Left lobe of liver (tissue), 2 donors: ENCODE data around the gene NUDT7. TPM values are rescaled to one million over a fixed set of nuclear protein-coding genes. Genes with fewer than 3 reads are reported as not detected.

Source experiments
- ATAC-seq: fragments of 200-7000 bp; cut with Tn5 transposase; one replicate; pipeline ENCODE4 v1.9.1; 2020; ENCODE audit warnings: mild to moderate bottlenecking, moderate library complexity
- DNase-seq: peaks from one replicate; pipeline ENCODE4 v3.0.0-alpha.2; 2020; ENCODE audit warnings: low spot score
- total RNA-seq: library from RNA; stranded (reverse); gene quantifications from one replicate; pipeline ENCODE4 v1.2.1, GENCODE V29; 2021
- donor health status: DM: no; HTN: no; CAD: no; lungs with moderate emphysema.
- donor health status: DM: no; HTN: yes; CAD: no.

Gene NUDT7
- total RNA-seq, 1 donor from 2014 or later, result 24.2 TPM

DNA sequence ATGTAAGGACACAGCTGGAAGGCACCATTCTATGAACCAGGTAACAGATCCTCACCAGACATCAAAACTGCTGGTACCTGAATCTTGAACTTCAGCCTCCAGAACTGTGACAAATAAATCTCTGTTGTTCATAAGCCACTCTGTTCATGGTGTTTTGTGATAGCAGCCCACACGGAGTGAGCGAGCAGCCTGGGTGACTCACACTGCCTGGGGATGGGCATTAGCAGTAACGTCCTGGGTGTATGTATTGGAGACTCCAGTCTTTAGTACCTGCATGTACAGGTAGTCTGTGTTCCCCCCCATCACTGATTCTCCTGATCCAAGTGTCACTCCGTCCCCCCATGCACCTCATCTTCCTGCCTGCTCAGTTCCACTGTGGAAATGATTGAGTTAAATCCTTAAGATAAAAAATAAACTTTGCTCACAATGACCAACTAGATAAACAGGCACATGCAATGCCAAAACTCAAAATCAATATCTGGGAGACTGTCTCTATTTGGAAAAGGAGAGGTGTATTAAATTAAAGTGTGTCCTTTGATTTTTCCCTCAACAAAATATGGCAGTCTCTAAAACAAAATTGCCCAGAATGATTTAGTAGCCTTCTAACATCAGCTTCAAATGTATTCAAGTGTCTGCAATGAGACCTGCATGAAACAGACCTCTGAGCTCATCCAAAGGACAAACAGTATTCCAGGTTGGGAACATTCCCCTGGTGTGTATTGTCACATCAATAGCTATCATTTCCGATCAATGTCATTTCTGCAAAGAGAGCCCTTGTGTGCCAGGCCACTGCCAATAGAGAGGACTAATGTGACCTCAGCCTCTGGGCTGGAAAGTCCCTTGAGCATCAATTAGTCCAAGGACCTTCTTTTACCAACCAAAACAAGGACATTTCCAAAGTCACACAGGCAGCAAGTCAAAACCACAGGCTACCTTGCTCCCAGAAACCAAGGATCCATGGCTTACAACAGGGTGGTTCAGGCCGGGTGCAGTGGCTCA, 53.9 kb downstream of the NUDT7 start:
- peak; percentile 87 for ATAC-seq

DNA sequence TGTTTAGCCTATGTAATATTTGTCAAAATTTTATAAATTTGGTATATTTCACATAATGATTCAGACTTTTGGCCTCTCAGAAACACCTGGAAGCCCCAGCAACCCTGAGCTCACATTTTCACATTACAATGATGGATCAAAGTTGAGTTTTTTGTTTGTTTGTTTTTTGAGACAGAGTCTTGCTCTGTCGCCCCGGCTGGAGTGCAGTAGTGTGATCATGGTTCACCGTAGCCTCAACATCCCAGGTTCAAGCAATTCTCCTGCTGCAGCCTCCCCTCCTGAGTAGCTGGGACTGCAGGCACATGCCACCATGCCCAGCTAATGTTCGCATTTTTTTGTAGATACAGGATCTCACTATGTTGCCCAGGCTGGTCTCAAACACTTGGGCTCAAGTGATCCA, 55.4 kb downstream of the NUDT7 start:
- peak; percentile 10 for ATAC-seq
- DNase-seq, result no peak

More for the DNA sequence above, 53.9 kb downstream of the NUDT7 start:
- peak; percentile 83 for DNase-seq

- no peak for DNase-seq
- ATAC-seq, result no peak
These were observed 58.1 kb downstream of the NUDT7 start for GRCh38 chr16:77780378-77780837.

DNA sequence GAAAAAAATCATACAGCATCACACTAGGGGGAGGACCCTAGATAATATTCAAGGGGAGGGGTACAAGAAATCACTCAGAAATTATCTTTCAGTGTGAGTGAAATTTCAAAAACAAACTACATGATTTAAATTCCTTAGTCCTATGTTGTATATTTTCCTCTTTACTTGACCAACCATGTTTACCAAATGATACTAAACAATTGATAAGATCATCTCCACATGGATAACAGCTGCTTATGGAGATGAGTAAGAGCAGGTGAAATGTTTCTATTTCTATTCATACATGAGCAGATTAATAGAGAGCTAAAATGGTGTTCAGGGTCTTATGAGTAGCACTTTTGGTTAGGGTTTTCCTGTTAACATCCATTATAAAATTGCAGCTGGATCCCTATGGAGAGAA, 58.8 kb downstream of the NUDT7 start:
- ATAC-seq (no peak), DNase-seq (no peak)

GRCh38 chr16:77782694-77783093, 60.4 kb downstream of the NUDT7 start:
- DNase-seq (no peak), ATAC-seq (peak; percentile 95)

DNA sequence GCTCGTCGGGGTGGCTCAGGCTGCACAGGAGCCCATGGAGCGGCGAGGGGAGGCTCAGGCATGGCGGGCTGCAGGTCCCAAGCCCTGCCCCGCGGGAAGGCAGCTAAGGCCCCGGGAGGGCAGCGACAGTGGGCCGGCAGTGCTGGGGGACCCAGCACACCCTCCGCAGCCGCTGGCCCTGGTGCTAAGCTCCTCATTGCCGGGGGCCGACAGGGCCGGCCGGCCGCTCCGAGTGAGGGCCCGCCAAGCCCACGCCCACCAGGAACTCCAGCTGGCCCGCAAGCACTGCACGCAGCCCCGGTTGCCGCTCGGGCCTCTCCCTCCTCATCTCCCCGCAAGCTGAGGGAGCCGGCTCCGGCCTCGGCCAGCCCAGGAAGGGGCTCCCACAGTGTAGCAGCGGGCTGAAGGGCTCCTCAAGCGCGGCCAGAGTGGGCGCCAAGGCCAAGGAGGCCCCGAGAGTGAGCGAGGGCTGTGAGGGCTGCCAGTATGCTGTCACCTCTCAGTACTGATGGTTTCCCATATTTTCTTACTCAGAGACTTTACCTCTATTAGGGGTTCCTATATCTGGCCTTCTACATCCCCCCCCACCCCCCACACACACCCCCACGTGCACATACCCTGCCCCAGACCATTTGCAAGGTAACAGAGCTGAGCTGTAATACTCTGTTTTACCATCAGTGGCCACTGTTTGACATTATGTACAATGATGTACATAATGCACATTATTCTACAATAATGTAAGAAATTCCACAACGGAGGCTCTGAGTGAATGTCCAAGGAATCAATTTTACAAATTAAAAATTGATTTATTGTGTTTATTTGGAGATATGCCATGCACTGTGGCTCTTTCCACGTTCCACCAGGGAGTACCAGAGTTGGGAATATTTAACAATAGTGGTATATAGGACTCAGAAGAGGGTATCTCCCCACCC, 62.4 kb downstream of the NUDT7 start:
- no peak for DNase-seq
- peak; percentile 29 for ATAC-seq

- no peak for ATAC-seq
- DNase-seq, result no peak
These were observed 63.1 kb downstream of the NUDT7 start for GRCh38 chr16:77785373-77785764.

DNA sequence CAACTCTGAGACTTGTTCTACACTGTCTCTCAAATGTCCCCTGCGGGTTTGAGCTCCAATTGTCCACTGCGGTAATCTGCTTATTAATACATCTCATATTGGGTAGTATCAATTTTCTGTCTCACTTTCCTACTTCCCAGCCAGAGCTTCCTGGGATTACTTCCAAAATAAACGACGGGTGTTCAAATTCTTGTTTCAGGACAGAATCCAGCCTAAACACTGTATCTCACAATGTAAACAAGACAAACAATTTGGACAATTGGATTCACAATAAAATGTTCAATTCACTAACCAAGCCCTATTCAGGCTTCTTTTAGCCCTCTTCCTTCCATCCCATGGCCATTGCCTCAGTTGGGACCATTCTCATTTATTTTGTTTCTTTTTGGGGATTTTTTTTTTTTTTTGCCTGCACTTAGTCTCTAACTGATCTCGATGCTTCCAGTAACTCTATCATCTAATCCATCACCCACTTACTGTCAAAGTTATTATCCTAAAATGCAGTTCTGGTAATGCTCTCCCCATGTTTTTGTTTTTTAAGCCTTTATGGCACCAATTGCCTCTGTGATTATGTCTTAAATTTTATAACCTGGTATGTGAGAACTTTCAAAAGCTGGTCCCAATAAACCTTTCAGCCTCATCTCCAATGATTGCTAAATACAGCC, 64.0 kb downstream of the NUDT7 start:
- DNase-seq, result no peak
- no peak for ATAC-seq

GRCh38 chr16:77787452-77787851, 65.1 kb downstream of the NUDT7 start:
- DNase-seq (no peak), ATAC-seq (no peak)

DNA sequence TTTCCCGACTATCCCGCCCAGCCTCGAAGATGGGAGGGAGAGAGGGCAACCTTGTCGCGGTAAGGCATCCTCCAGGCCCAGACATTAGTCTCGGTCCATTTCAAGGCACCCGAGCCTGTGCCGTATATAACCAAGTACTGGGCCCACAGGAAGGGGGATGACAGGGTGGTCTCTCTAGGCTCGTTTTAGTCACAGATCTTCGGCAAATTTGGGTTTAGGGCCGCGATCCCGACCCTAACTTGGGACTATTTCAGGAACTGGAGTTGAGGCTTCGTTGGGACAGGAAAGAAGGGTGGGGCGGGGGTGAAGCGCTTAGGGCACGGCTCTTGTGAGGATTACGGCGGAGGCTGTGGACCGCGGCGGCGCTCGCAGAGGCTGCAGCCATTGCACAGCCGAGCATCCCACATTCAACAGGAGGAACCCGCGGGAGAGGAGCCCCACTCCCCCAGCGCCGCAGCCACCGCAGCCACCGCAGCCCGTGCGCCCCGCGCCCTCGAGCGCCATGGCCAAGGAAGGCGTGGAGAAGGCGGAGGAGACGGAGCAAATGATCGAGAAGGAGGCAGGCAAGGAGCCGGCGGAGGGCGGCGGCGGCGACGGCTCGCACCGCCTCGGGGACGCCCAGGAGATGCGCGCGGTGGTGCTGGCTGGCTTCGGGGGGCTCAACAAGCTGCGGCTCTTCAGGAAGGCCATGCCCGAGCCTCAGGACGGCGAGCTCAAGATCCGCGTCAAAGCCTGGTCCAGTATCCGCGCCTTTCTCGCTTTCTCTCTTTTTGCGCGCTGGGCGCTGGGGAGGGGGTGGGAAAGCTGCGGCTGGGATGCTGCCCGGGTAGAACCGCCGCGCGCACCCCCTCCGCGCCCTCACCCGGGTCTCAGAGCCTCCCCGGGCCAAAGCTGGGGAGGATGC, 66.1 kb downstream of the NUDT7 start, which contains the start of gene VAT1L:
TSS of gene VAT1L (plus strand) at position 384 of the 904 bp plus-strand sequence. CDS start at position 503, 119 bp downstream.
- peak; percentile 81 for ATAC-seq
- DNase-seq, result no peak

GRCh38 chr16:77789085-77790008, 67.0 kb downstream of the NUDT7 start:
- ATAC-seq (no peak), DNase-seq (no peak)

DNA sequence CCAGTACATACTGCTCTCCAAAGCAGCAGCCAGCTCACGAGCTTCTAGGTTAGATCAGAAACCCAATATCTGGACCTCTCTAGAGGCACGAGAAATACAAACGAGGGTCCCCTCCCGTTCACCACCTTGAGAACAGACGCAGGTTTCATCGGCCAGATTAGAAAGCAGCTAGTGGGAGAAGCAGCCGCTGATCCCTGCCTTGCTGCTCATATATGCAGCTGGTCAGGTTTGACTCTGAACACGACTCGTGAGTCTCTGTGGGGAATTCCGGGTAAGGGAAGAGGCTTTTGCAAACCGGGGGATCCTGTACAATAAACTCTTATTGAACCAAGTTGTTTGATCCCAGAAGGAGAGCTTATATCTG, 67.7 kb downstream of the NUDT7 start:
- ATAC-seq, result no peak
- no peak for DNase-seq

GRCh38 chr16:77790912-77791311, 68.6 kb downstream of the NUDT7 start:
- no peak for DNase-seq
- ATAC-seq, result no peak

Other genes starting within 250 kb of the NUDT7 start
- 0.23 TPM for gene VAT1L, start 66.0 kb downstream of the NUDT7 start, total RNA-seq